ENCODE measurements around the gene EXOC3L1.

The EXOC3L1 gene

GRCh38 chr16:67177743-67178699, 11.9 kb downstream of the EXOC3L1 start:
- DNase-seq = no peak

GRCh38 chr16:67176662-67177061, 13.3 kb downstream of the EXOC3L1 start:
- no peak for DNase-seq

- peak; percentile 35 for DNase-seq
Observed at GRCh38 chr16:67174706-67175231, 15.2 kb downstream of the EXOC3L1 start.

GRCh38 chr16:67173808-67174705, 15.9 kb downstream of the EXOC3L1 start:
- peak; percentile 84 for DNase-seq

- no peak for DNase-seq
Observed at GRCh38 chr16:67173323-67173722, 16.6 kb downstream of the EXOC3L1 start.

GRCh38 chr16:67170949-67171649, 18.8 kb downstream of the EXOC3L1 start:
- no peak for DNase-seq

- DNase-seq = peak; percentile 77
Observed at GRCh38 chr16:67170168-67170948, 19.6 kb downstream of the EXOC3L1 start, which contains the start of gene NOL3. TSS of gene NOL3 (plus strand) at chr16:67170538.

- peak; percentile 34 for DNase-seq
Observed at GRCh38 chr16:67169642-67170167, 20.2 kb downstream of the EXOC3L1 start.

- no peak for DNase-seq
Observed at GRCh38 chr16:67169011-67169451, 20.9 kb downstream of the EXOC3L1 start.

GRCh38 chr16:67167588-67167987, 22.3 kb downstream of the EXOC3L1 start:
- DNase-seq = no peak

GRCh38 chr16:67166598-67167168, 23.3 kb downstream of the EXOC3L1 start:
- DNase-seq = no peak

GRCh38 chr16:67166110-67166547, 23.8 kb downstream of the EXOC3L1 start:
- no peak for DNase-seq

GRCh38 chr16:67165121-67166078, 24.5 kb downstream of the EXOC3L1 start:
- DNase-seq = no peak

- peak; percentile 29 for DNase-seq
Observed at GRCh38 chr16:67164599-67165061, 25.3 kb downstream of the EXOC3L1 start, which contains the start of gene HSF4. TSS of gene HSF4 (plus strand) at chr16:67164745. CDS start at chr16:67164812, 67 bp downstream.

GRCh38 chr16:67163999-67164558, 25.9 kb downstream of the EXOC3L1 start:
- peak; percentile 33 for DNase-seq

GRCh38 chr16:67163164-67163998, 26.6 kb downstream of the EXOC3L1 start:
- peak; percentile 34 for DNase-seq

GRCh38 chr16:67162506-67163163, 27.3 kb downstream of the EXOC3L1 start:
- no peak for DNase-seq
